SK-N-SH treated with all-trans-retinoic acid at 6 μM for 48 hours (cell line): ENCODE results near the gene CAMK4.

Experiments used
- ATAC-seq: fragments of 200-7000 bp; cut with Tn5 transposase; 3 replicates; pipeline ENCODE4 v1.9.1; 2020; ENCODE audit warnings: mild to moderate bottlenecking, moderate library complexity
- ARNTL ChIP-seq: fragments of 450-650 bp; formaldehyde crosslinking; IDR thresholded peaks from 2 replicates; pipeline ENCODE4 v1.5.0; 2020; ENCODE audit warnings: low read depth, mild to moderate bottlenecking, moderate library complexity, borderline replicate concordance
- BACH2 ChIP-seq: fragments of 250-450 bp; sonication (Bioruptor Pico); IDR thresholded peaks from 2 replicates; pipeline ENCODE4 v1.9.0; 2021; ENCODE audit warnings: mild to moderate bottlenecking, borderline replicate concordance
- CSDC2 ChIP-seq: fragments of 250-450 bp; sonication (Bioruptor Pico); IDR thresholded peaks from 2 replicates; pipeline ENCODE4 v1.5.0; 2020; ENCODE audit warnings: mild to moderate bottlenecking, moderate library complexity
- ESRRG ChIP-seq: fragments of 250-450 bp; sonication (Bioruptor Pico); IDR thresholded peaks from 2 replicates; pipeline ENCODE4 v1.6.1; 2021; ENCODE audit warnings: mild to moderate bottlenecking
- GLIS3 ChIP-seq: fragments of 250-450 bp; sonication (Bioruptor Pico); IDR thresholded peaks from 2 replicates; pipeline ENCODE4 v1.5.0; 2020; ENCODE audit warnings: mild to moderate bottlenecking, moderate library complexity
- OSR1 ChIP-seq: fragments of 250-450 bp; sonication (Bioruptor Pico); IDR thresholded peaks from 2 replicates; pipeline ENCODE4 v1.8.0; 2022; ENCODE audit warnings: moderate library complexity, mild to moderate bottlenecking, inconsistent platforms
- PPARA ChIP-seq: fragments of 250-450 bp; sonication (Bioruptor Pico); IDR thresholded peaks from 2 replicates; pipeline ENCODE4 v1.5.0; 2020; ENCODE audit warnings: mild to moderate bottlenecking, borderline replicate concordance
- RARB ChIP-seq: fragments of 250-450 bp; sonication (Bioruptor Pico); IDR thresholded peaks from 2 replicates; pipeline ENCODE4 v1.8.0; 2021; ENCODE audit warnings: mild to moderate bottlenecking, moderate library complexity
- SNAI2 ChIP-seq: fragments of 250-450 bp; sonication (Bioruptor Pico); IDR thresholded peaks from 2 replicates; pipeline ENCODE4 v1.5.0; 2020; ENCODE audit warnings: mild to moderate bottlenecking, moderate library complexity
- TCF4 ChIP-seq: fragments of 250-450 bp; sonication (Bioruptor Pico); IDR thresholded peaks from 2 replicates; pipeline ENCODE4 v1.8.0; 2021; ENCODE audit warnings: mild to moderate bottlenecking, moderate library complexity, borderline replicate concordance
- TOX ChIP-seq: fragments of 250-450 bp; sonication (Bioruptor Pico); IDR thresholded peaks from 2 replicates; pipeline ENCODE4 v1.8.0; 2021; ENCODE audit warnings: mild to moderate bottlenecking, moderate library complexity, borderline replicate concordance
- ZC3H10 ChIP-seq: fragments of 250-450 bp; sonication (Bioruptor Pico); IDR thresholded peaks from 2 replicates; pipeline ENCODE4 v1.5.1; 2021; ENCODE audit warnings: mild to moderate bottlenecking, moderate library complexity
- ZFP3 ChIP-seq: fragments of 250-450 bp; sonication (Bioruptor Pico); IDR thresholded peaks from 2 replicates; pipeline ENCODE4 v1.5.0; 2020; ENCODE audit warnings: mild to moderate bottlenecking, moderate library complexity
- ZFP30 ChIP-seq: fragments of 450-650 bp; formaldehyde crosslinking; IDR thresholded peaks from 2 replicates; pipeline ENCODE4 v1.5.0; 2022; ENCODE audit warnings: mild to moderate bottlenecking, moderate library complexity
- ZNF565 ChIP-seq: fragments of 450-650 bp; formaldehyde crosslinking; conservative IDR thresholded peaks from 2 replicates; pipeline ENCODE4 v1.5.0; 2020; ENCODE audit warnings: low read depth, mild to moderate bottlenecking, moderate library complexity
- ZNF70 ChIP-seq: fragments of 450-650 bp; formaldehyde crosslinking; IDR thresholded peaks from 2 replicates; pipeline ENCODE4 v1.5.0; 2020; ENCODE audit warnings: mild to moderate bottlenecking, moderate library complexity
- ZNF8 ChIP-seq: fragments of 450-650 bp; formaldehyde crosslinking; IDR thresholded peaks from 2 replicates; pipeline ENCODE4 v1.5.0; 2020; ENCODE audit warnings: mild to moderate bottlenecking, moderate library complexity
- TF ChIP-seq, protein P1 (sequence below): fragments of 250-450 bp; sonication (Bioruptor Pico); IDR thresholded peaks from 2 replicates; pipeline ENCODE4 v1.8.0; 2020; ENCODE audit warnings: mild to moderate bottlenecking, moderate library complexity, borderline replicate concordance
- TF ChIP-seq, protein P2 (sequence below): fragments of 250-450 bp; sonication (Bioruptor Pico); IDR thresholded peaks from 2 replicates; pipeline ENCODE4 v1.8.0; 2021; ENCODE audit warnings: low read depth, mild to moderate bottlenecking, moderate library complexity, borderline replicate concordance
- TF ChIP-seq, protein P3 (sequence below): fragments of 250-450 bp; sonication (Bioruptor Pico); IDR thresholded peaks from 2 replicates; pipeline ENCODE4 v1.5.1; 2020; ENCODE audit warnings: low read depth, mild to moderate bottlenecking, moderate library complexity
- TF ChIP-seq, protein P4 (sequence below): fragments of 250-450 bp; sonication (Bioruptor Pico); IDR thresholded peaks from 2 replicates; pipeline ENCODE4 v1.5.1; 2021; ENCODE audit warnings: mild to moderate bottlenecking, moderate library complexity
- TF ChIP-seq, protein P5 (sequence below): fragments of 250-450 bp; sonication (Bioruptor Pico); IDR thresholded peaks from 2 replicates; pipeline ENCODE4 v1.5.0; 2020; ENCODE audit warnings: mild to moderate bottlenecking, moderate library complexity

CAMK4 gene

DNA sequence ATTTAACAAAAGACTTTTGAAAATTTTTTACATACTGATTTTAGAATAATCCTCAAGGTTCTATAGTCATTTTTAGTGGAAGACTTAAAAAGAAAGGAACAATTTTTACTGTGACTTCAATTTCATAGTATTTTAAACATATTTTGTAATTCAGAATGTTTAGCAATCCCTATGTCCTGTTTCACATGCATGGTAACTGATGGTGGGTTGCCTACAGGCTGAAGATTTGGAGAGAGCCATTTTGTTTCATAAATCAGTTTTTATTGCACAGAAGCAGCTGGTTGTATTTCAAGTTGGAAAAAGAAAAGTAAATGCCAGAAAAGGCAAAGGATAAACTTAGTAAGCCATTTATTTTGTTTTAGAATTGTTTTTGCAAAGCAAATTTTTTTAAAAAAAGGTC is 264.2 kb downstream of the CAMK4 start:
- no peak for TF ChIP-seq ZNF565 (CRISPR knock-in tag)
- no peak for TF ChIP-seq ZNF70

DNA sequence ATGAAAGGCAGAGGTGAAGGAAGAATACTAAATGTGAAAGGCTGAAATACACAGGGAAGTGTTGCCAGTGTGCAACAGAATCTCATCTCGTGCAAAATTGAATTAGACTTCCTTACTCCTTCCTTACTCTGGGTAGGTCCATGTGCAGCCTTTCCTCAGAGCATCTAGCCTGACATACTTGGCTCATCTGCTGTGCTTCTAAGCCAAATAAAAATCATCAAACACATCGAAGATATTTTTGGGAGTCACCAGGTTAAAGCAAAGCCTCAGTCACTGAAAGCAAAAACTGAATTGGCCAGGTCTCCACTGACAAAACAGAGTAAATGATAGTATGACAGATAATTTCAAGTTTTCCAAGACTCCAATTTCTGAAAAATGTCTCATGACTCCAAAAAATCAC is 268.8 kb downstream of the CAMK4 start:
- no peak; the same call in 2 of the 3 replicates for ATAC-seq
- TF ChIP-seq ZNF565 (CRISPR knock-in tag), result no peak
- TF ChIP-seq, protein P1, sequence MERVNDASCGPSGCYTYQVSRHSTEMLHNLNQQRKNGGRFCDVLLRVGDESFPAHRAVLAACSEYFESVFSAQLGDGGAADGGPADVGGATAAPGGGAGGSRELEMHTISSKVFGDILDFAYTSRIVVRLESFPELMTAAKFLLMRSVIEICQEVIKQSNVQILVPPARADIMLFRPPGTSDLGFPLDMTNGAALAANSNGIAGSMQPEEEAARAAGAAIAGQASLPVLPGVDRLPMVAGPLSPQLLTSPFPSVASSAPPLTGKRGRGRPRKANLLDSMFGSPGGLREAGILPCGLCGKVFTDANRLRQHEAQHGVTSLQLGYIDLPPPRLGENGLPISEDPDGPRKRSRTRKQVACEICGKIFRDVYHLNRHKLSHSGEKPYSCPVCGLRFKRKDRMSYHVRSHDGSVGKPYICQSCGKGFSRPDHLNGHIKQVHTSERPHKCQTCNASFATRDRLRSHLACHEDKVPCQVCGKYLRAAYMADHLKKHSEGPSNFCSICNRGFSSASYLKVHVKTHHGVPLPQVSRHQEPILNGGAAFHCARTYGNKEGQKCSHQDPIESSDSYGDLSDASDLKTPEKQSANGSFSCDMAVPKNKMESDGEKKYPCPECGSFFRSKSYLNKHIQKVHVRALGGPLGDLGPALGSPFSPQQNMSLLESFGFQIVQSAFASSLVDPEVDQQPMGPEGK (CRISPR knock-in tag), result no peak
- TF ChIP-seq, protein P2, sequence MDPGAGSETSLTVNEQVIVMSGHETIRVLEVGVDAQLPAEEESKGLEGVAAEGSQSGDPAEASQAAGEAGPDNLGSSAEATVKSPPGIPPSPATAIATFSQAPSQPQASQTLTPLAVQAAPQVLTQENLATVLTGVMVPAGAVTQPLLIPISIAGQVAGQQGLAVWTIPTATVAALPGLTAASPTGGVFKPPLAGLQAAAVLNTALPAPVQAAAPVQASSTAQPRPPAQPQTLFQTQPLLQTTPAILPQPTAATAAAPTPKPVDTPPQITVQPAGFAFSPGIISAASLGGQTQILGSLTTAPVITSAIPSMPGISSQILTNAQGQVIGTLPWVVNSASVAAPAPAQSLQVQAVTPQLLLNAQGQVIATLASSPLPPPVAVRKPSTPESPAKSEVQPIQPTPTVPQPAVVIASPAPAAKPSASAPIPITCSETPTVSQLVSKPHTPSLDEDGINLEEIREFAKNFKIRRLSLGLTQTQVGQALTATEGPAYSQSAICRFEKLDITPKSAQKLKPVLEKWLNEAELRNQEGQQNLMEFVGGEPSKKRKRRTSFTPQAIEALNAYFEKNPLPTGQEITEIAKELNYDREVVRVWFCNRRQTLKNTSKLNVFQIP (CRISPR knock-in tag), result no peak
- no peak for TF ChIP-seq TCF4 (CRISPR knock-in tag)
- TF ChIP-seq SNAI2 (CRISPR knock-in tag), result no peak
- no peak for TF ChIP-seq ZC3H10
- TF ChIP-seq ZNF8 (CRISPR knock-in tag), result no peak
- no peak for TF ChIP-seq BACH2
- TF ChIP-seq, protein P3, sequence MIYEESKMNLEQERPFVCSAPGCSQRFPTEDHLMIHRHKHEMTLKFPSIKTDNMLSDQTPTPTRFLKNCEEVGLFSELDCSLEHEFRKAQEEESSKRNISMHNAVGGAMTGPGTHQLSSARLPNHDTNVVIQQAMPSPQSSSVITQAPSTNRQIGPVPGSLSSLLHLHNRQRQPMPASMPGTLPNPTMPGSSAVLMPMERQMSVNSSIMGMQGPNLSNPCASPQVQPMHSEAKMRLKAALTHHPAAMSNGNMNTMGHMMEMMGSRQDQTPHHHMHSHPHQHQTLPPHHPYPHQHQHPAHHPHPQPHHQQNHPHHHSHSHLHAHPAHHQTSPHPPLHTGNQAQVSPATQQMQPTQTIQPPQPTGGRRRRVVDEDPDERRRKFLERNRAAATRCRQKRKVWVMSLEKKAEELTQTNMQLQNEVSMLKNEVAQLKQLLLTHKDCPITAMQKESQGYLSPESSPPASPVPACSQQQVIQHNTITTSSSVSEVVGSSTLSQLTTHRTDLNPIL (CRISPR knock-in tag), result no peak
- no peak for TF ChIP-seq RARB
- no peak for TF ChIP-seq ZNF70
- no peak for TF ChIP-seq ESRRG (CRISPR knock-in tag)
- no peak for TF ChIP-seq TOX (CRISPR knock-in tag)
- TF ChIP-seq GLIS3 (CRISPR knock-in tag), result no peak
- no peak for TF ChIP-seq CSDC2 (CRISPR knock-in tag)
- TF ChIP-seq, protein P4, sequence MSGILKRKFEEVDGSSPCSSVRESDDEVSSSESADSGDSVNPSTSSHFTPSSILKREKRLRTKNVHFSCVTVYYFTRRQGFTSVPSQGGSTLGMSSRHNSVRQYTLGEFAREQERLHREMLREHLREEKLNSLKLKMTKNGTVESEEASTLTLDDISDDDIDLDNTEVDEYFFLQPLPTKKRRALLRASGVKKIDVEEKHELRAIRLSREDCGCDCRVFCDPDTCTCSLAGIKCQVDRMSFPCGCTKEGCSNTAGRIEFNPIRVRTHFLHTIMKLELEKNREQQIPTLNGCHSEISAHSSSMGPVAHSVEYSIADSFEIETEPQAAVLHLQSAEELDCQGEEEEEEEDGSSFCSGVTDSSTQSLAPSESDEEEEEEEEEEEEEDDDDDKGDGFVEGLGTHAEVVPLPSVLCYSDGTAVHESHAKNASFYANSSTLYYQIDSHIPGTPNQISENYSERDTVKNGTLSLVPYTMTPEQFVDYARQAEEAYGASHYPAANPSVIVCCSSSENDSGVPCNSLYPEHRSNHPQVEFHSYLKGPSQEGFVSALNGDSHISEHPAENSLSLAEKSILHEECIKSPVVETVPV, result no peak
- TF ChIP-seq, protein P5, sequence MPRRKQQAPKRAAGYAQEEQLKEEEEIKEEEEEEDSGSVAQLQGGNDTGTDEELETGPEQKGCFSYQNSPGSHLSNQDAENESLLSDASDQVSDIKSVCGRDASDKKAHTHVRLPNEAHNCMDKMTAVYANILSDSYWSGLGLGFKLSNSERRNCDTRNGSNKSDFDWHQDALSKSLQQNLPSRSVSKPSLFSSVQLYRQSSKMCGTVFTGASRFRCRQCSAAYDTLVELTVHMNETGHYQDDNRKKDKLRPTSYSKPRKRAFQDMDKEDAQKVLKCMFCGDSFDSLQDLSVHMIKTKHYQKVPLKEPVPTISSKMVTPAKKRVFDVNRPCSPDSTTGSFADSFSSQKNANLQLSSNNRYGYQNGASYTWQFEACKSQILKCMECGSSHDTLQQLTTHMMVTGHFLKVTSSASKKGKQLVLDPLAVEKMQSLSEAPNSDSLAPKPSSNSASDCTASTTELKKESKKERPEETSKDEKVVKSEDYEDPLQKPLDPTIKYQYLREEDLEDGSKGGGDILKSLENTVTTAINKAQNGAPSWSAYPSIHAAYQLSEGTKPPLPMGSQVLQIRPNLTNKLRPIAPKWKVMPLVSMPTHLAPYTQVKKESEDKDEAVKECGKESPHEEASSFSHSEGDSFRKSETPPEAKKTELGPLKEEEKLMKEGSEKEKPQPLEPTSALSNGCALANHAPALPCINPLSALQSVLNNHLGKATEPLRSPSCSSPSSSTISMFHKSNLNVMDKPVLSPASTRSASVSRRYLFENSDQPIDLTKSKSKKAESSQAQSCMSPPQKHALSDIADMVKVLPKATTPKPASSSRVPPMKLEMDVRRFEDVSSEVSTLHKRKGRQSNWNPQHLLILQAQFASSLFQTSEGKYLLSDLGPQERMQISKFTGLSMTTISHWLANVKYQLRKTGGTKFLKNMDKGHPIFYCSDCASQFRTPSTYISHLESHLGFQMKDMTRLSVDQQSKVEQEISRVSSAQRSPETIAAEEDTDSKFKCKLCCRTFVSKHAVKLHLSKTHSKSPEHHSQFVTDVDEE (CRISPR knock-in tag), result no peak

More for the DNA sequence above, 264.2 kb downstream of the CAMK4 start:
- ATAC-seq, result no peak

DNA sequence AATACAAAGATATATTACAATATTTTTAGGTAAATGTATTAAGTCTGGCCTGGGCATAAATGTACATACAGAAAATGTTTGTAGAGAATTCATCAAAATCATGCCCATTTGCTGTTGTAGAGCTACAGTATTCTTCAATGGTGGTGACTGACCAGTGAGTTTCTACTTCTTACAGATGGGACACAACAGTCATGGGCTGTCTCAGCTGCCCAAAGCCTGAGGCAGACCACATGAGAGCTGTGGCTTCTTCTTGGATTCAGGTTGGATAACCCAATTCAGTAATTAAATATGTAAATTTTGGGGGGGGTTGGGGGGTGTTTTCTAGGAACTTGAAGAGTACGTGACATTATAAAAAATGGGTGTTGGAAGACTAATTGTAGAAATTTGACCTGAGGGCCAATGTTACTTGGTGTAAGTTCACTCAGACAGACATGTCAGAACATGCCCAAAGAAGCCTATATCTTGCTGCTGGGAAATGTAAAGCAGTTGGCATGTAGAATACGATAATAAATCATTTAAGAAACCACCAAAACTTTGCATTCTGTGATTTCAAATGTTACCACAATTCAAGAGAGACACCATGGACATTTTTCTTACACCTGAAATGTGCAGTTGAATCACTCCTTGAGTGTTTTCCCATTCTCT is 270.3 kb downstream of the CAMK4 start:
- TF ChIP-seq ZNF565 (CRISPR knock-in tag) (no peak), OSR1 (CRISPR knock-in tag) (no peak), ZNF70 (no peak), ZFP30 (CRISPR knock-in tag) (no peak), TOX (CRISPR knock-in tag) (no peak), ZFP3 (no peak), CSDC2 (CRISPR knock-in tag) (no peak), ESRRG (CRISPR knock-in tag) (no peak), GLIS3 (CRISPR knock-in tag) (no peak), BACH2 (no peak), RARB (no peak), ARNTL (no peak), ZC3H10 (no peak), SNAI2 (CRISPR knock-in tag) (no peak), PPARA (CRISPR knock-in tag) (no peak)
- TF ChIP-seq, protein P3 (CRISPR knock-in tag), result no peak
- TF ChIP-seq, protein P2 (CRISPR knock-in tag), result no peak
- TF ChIP-seq, all 23 proteins: peak for 0
- no peak for ATAC-seq
